GM12878 (cell line): ENCODE data around the gene TIMP4. TPM values are rescaled to one million over a fixed set of nuclear protein-coding genes. Genes with fewer than 3 reads are reported as not detected.

Experiments
- ATF2 ChIP-seq: IDR thresholded peaks from 2 replicates; pipeline ENCODE4 v1.6.1; 2012; ENCODE audit warnings: low read length, inconsistent platforms
- BACH1 ChIP-seq: fragments of 450-650 bp; IDR thresholded peaks from 2 replicates; pipeline ENCODE4 v1.6.1; 2017; ENCODE audit warnings: mild to moderate bottlenecking, borderline replicate concordance
- BRCA1 ChIP-seq: IDR thresholded peaks from 2 replicates; pipeline ENCODE4 v1.6.1; 2011; ENCODE audit warnings: low read depth, low read length, improper control_type of control experiment
- EGR1 ChIP-seq, 2 experiments: IDR thresholded peaks; 1 replicate in 1 of 2; 2 replicates in 1 of 2; pipeline ENCODE4 v1.6.1; 2011 to 2012; ENCODE audit warnings: low read depth in 2 of 2, low read length in 2 of 2, borderline replicate concordance in 1 of 2, mild to moderate bottlenecking in 1 of 2, moderate library complexity in 1 of 2
- ESRRA ChIP-seq: IDR thresholded peaks from 2 replicates; pipeline ENCODE4 v1.6.1; 2012; ENCODE audit warnings: mild to moderate bottlenecking, low read length, improper control_type of control experiment
- ETV6 ChIP-seq, 2 experiments: fragments of 450-650 bp in 1 of 2; IDR thresholded peaks in 1 of 2; conservative IDR thresholded peaks in 1 of 2; 2 replicates each; pipeline ENCODE4 v1.6.1; 2014; ENCODE audit warnings: antibody characterized with exemption in 1 of 2, borderline replicate concordance in 1 of 2, low read depth in 1 of 2, mild to moderate bottlenecking in 1 of 2, moderate library complexity in 1 of 2
- IKZF1 ChIP-seq: fragments of 450-650 bp; conservative IDR thresholded peaks from 2 replicates; pipeline ENCODE4 v1.6.1; 2017; ENCODE audit warnings: antibody characterized with exemption, mild to moderate bottlenecking
- MLLT1 ChIP-seq: fragments of 450-650 bp; IDR thresholded peaks from 2 replicates; pipeline ENCODE4 v1.6.1; 2016; ENCODE audit warnings: mild to moderate bottlenecking
- MTA3 ChIP-seq: IDR thresholded peaks from 2 replicates; pipeline ENCODE4 v1.6.1; 2012; ENCODE audit warnings: low read length, inconsistent platforms, borderline replicate concordance
- NKRF ChIP-seq: fragments of 450-650 bp; conservative IDR thresholded peaks from 2 replicates; pipeline ENCODE4 v1.6.1; 2017; ENCODE audit warnings: mild to moderate bottlenecking, moderate library complexity
- NR2C2 ChIP-seq: IDR thresholded peaks from 2 replicates; pipeline ENCODE4 v1.6.1; 2011; ENCODE audit warnings: borderline replicate concordance, low read depth; ENCODE audit not compliant: control insufficient read depth, insufficient read length
- POLR2A ChIP-seq: IDR thresholded peaks from 2 replicates; pipeline ENCODE4 v1.6.1; 2011; ENCODE audit warnings: low read depth, mild to moderate bottlenecking, low read length
- POU2F2 ChIP-seq: IDR thresholded peaks from 3 replicates; pipeline ENCODE4 v1.6.1; 2011; ENCODE audit warnings: low read depth, mild to moderate bottlenecking, low read length, borderline replicate concordance
- RAD21 ChIP-seq: IDR thresholded peaks from 2 replicates; pipeline ENCODE4 v1.6.1; 2011; ENCODE audit warnings: mild to moderate bottlenecking, low read depth, low read length, moderate library complexity; ENCODE audit not compliant: insufficient read depth
- RAD51 ChIP-seq: fragments of 450-650 bp; IDR thresholded peaks from 2 replicates; pipeline ENCODE4 v1.6.1; 2016; ENCODE audit warnings: moderate library complexity, mild to moderate bottlenecking, inconsistent platforms
- RBBP5 ChIP-seq: fragments of 200-600 bp; sonication (generic); conservative IDR thresholded peaks from 2 replicates; pipeline ENCODE4 v1.6.1; 2016
- RELA ChIP-seq: fragments of 450-650 bp; IDR thresholded peaks from 2 replicates; pipeline ENCODE4 v1.8.0; 2014; ENCODE audit warnings: borderline replicate concordance; ENCODE audit not compliant: partially characterized antibody
- RUNX3 ChIP-seq: IDR thresholded peaks from 2 replicates; pipeline ENCODE4 v1.6.1; 2012; ENCODE audit warnings: low read length, inconsistent platforms
- SUZ12 ChIP-seq: fragments of 200-600 bp; sonication (generic); IDR thresholded peaks from one replicate; pipeline ENCODE4 v1.6.1; 2018; ENCODE audit warnings: antibody characterized with exemption, mild to moderate bottlenecking; ENCODE audit not compliant: unreplicated experiment
- ZBED1 ChIP-seq: IDR thresholded peaks from 2 replicates; pipeline ENCODE4 v1.6.1; 2016; ENCODE audit warnings: borderline replicate concordance
- ZBTB11 ChIP-seq: fragments of 450-650 bp; formaldehyde crosslinking; IDR thresholded peaks from 2 replicates; pipeline ENCODE4 v1.5.0; 2022; ENCODE audit warnings: mild to moderate bottlenecking, missing genetic modification characterization
- ZNF274 ChIP-seq: IDR thresholded peaks from one replicate; pipeline ENCODE4 v1.8.0; 2011; ENCODE audit not compliant: insufficient read length, insufficient read depth
- polyA plus RNA-seq, 11 experiments: library from polyadenylated mRNA; depleted of rRNA in 4 of 11; unstranded in 6 of 11; stranded (reverse) in 5 of 11; fragments of >200 nt; fragmentation: Nextera tagmentation in 4 of 11; fragmentation: Illumina TruSeq in 1 of 11; extraction: Ambion mirVana in 4 of 11; extraction: Trizol in 1 of 11; gene quantifications; 1 replicate in 1 of 11; 2 replicates in 10 of 11; pipeline versions ENCODE4 v1.2.1 to v1.2.3, GENCODE V29; 2011 to 2016; ENCODE audit warnings: inconsistent platforms in 2 of 11, missing spikeins in 2 of 11, low read depth in 1 of 11
- total RNA-seq, 4 experiments: library from RNA; depleted of rRNA in 3 of 4; stranded (reverse); fragments of >200 nt in 3 of 4; fragmentation: Illumina TruSeq in 1 of 4; extraction: Trizol in 1 of 4; gene quantifications; 2 replicates each; pipeline versions ENCODE4 v1.2.1 to v1.2.3, GENCODE V29; 2013 to 2021

The TIMP4 gene
- total and polyA plus RNA-seq, 10 of the 15 experiments (the other 5 are each of a cell fraction or from before 2014, with no cell fraction given): 0.07 TPM; not detected in 9

GRCh38 chr3:12193485-12194165, 34.9 kb upstream of the TIMP4 start (continued):
- TF ChIP-seq ATF2 (peak; percentile 97), ZBTB11 (CRISPR knock-in tag) (no peak), NR2C2 (no peak), IKZF1 (peak; percentile 85), MTA3 (0 out of 2 replicates have a peak, but pooled peaks have one; percentile 43), ESRRA (no peak), ETV6 (conservative IDR thresholded peaks at IDR 0.05 in 1 of 2, IDR thresholded peaks at IDR 0.05 in 1 of 2; ENCODE audit: borderline replicate concordance in 1 of 2, low read depth in 1 of 2) (peak in 1 of 2 experiments; percentile 89; a peak in 2 of 4 replicates), BRCA1 (no peak), ZNF274 (no peak), EGR1 (IDR thresholded peaks at IDR 0.05; ENCODE audit: borderline replicate concordance in 1 of 2, low read depth in 2 of 2, low read length in 2 of 2) (no peak), SUZ12 (no peak), RAD51 (no peak), BACH1 (no peak; the same call in 1 of the 2 replicates), POLR2A (no peak), RUNX3 (peak; percentile 97), NKRF (no peak), MLLT1 (no peak), RAD21 (no peak), RELA (no peak), ZBED1 (peak; percentile 80; the same call in 1 of the 2 replicates), RBBP5 (no peak), POU2F2 (0 out of 3 replicates have a peak, but pooled peaks have one; percentile 23)
